NB4 (cell line): Measurements from ENCODE around the gene POLR1G.

Experiments used
- DNase-seq: peaks from one replicate; pipeline ENCODE4 v3.0.0; 2010; ENCODE audit warnings: low read depth
- H3K4me3 ChIP-seq: one replicate; pipeline ENCODE4 v1.5.1; 2011; ENCODE audit warnings: mild to moderate bottlenecking, low read depth, low read length, moderate library complexity
- CTCF ChIP-seq: IDR thresholded peaks from one replicate; pipeline ENCODE4 v1.5.1; 2012; ENCODE audit warnings: low read depth, low read length
- MAX ChIP-seq: IDR thresholded peaks from 2 replicates; pipeline ENCODE4 v1.6.1; 2011; ENCODE audit warnings: low read depth, low read length
- MYC ChIP-seq: IDR thresholded peaks from 2 replicates; pipeline ENCODE4 v1.6.1; 2011; ENCODE audit warnings: low read depth, low read length
- POLR2A ChIP-seq: IDR thresholded peaks from 2 replicates; pipeline ENCODE4 v1.6.1; 2011; ENCODE audit warnings: mild to moderate bottlenecking; ENCODE audit not compliant: insufficient read length; ENCODE audit errors: extremely low read depth

The POLR1G gene

GRCh38 chr19:45437328-45437727, 30.9 kb downstream of the POLR1G start:
- no peak overlapping the region for H3K4me3 ChIP-seq
- TF ChIP-seq MYC (no peak), MAX (no peak), CTCF (no peak), POLR2A (no peak)
- no peak for DNase-seq

DNA sequence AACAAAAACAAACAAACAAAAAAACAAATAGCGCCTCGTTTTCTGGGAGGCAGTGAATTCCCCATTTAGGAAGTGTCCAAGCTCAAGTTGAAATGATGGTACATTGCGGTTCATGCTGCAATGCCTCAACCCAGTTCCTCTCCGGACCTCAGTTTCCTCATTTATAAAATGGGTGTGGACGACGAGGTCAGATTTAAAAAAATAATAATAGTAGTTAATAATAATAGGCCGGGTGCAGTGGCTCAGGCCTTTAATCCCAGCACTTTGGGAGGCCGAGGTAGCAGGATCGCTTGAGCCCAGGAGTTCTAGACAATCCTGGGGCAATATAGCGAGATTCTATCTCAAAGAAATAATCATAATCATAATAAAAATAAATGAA, 32.7 kb downstream of the POLR1G start:
- peak overlapping the region; percentile 34 for H3K4me3 ChIP-seq
- TF ChIP-seq MYC = no peak
- no peak for TF ChIP-seq POLR2A
- DNase-seq = no peak

DNA sequence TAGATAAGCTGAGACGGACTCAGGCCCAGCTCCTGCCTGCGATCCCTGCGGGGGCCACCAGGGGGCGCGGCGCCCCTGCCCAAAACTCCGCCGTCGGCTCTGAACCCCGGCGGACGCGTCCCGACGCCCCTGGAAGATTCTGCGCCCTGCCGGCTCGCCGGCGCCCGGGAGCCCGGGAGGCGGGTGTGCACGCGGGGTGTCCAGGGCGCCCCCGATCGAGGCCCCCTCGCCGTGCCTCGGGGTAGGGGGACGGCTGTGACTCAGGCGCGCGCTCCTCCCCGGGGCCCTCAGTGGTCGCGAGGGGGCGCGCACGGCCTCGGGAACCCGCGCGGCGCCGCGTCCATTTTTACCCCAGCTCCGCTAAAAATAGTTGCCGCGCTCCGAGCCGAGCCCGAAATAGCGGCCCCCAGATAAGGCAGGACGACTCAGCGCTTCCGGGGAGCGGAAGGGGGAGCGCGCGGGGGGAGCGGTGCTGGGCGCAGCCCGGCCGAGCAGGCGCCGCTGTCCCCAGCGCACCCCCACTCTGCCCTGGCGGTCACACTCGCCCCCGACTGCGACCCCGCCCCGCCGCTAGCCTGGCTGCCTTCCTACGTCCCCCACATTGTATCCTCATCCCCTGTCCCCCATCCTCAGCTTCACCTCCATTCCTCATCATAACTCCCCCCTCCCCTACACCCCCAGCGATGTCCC, 33.3 kb downstream of the POLR1G start:
- TF ChIP-seq MAX = no peak
- TF ChIP-seq CTCF = peak; percentile 68
- TF ChIP-seq POLR2A = no peak
- peak; percentile 7; the same call in 1 of the 2 replicates for TF ChIP-seq MYC
- peak; percentile 81 for DNase-seq
- peak overlapping the region; percentile 34 for H3K4me3 ChIP-seq

DNA sequence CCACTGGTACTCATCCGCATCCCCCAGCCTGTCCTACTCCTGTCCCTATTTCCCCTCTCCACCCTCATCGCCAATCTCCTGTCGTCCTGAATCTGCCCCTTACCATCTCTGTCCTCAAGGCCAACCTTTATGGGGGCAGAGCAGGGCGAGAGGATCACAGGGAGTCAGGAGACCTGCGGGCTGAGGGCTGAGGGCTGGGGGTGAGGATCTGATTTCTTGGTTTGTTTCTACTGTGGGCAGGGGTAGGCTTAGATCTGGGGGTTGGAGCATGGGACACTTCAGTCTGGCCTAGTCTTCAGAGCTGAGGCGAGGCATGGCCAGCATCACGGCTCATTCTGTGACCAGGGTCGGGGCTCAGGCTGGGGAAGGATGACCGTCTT, 33.8 kb downstream of the POLR1G start:
- no peak for TF ChIP-seq POLR2A
- TF ChIP-seq MAX = no peak
- TF ChIP-seq MYC = no peak
- no peak for TF ChIP-seq CTCF
- no peak overlapping the region for H3K4me3 ChIP-seq
- DNase-seq = no peak

- no peak for TF ChIP-seq POLR2A
- TF ChIP-seq CTCF = no peak
- peak; percentile 21 for DNase-seq
- H3K4me3 ChIP-seq = no peak overlapping the region
Measured at GRCh38 chr19:45440873-45441654, 34.6 kb downstream of the POLR1G start.

DNA sequence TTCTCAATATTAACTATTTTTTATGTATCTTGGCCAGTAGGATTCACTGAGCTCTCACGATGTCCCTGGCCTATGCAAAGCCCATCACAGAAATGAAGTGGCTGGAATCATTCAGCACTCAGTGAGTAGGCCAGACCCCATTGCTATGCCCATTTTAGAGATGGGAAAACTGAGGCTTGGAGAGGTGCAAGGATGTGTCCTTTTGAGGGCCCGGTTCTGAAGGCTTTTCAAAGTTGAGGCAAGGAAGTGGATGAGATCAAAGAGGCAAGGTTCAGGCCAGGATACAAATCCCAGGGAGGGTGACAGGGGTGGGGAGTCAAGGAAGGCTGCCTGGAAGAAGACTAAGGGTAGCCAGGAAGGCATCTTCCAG, 35.9 kb downstream of the POLR1G start:
- no peak for TF ChIP-seq CTCF
- TF ChIP-seq MAX = no peak
- no peak for TF ChIP-seq POLR2A
- TF ChIP-seq MYC = no peak
- no peak overlapping the region for H3K4me3 ChIP-seq
- no peak for DNase-seq
